ENCODE data around the gene NFX1. TPM values are rescaled to one million over a fixed set of nuclear protein-coding genes. Genes with fewer than 3 reads are reported as not detected.
A peak's percentile ranks its signal among the peaks of the same experiment; 100 is the strongest.
"Not testable (repeated sequence)": the region's sequence is repeated elsewhere in the genome, so short reads cannot be mapped to it uniquely, and the experiment has no call there.

Gene NFX1
- total RNA-seq, 1 experiment from 2014 or later, result 23.4 TPM

DNA sequence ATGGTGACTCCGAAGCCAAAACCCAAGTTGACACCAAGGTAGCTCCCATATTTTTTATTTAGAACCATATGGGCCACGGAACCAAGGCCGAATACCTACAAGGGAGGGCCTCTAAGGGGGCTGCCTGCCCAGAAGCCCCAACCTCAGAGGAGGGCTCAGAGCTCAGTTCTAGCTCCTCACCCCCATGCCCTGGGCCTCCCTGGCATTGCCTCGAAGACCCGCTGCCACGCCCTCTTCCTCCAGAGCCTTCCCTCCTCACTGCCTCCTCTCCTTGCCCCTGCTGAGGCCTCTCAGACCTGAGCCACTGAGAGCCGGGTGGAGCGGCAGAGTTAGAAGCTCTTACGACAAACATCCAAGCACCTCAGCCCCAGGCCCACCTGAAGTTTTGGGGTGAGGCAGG lies 96.7 kb downstream of the NFX1 start:
- DNase-seq (ENCODE audit: low read depth), result not testable (repeated sequence)

DNA sequence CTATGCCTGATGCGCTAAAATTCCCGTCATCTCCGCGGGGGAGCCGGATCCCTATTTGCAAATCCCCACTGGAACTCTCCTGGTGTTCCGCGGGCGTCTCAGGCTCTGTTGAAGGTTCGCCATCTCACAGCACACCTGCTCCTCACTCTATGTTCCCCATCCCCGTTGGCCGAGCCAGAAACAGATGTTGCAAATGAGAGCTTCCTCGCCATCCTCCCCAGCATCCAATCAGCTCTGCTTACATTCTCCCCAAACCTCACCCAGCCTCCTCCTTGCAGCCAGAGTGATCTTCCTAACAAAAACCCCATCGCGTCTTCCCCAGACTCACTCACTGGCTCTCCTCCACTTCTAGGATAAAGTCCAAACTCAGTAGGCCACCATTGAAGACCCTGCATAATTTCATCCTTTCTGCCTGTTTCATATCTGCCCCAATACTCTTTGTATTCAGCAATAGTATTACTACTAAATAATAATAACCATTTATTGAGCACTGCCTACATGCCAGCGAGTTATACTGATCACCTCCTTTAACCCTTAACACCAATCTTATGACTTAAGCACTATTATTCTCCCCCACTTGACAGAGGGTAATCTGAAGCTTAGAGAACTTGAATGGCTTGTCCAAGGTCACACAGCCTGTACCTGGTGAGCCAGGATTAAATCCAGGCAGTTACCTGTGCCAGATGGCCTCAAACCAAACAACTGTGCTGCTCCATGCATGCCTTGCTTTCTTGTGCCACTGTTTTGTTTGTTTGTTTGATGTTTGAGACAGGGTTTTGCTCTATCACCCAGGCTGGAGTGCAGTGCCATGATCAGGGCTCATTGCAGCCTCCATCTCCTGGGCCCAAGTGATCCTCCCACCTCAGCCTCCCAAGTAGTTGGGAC lies 98.0 kb downstream of the NFX1 start:
- DNase-seq (ENCODE audit: low read depth), result no peak

DNA sequence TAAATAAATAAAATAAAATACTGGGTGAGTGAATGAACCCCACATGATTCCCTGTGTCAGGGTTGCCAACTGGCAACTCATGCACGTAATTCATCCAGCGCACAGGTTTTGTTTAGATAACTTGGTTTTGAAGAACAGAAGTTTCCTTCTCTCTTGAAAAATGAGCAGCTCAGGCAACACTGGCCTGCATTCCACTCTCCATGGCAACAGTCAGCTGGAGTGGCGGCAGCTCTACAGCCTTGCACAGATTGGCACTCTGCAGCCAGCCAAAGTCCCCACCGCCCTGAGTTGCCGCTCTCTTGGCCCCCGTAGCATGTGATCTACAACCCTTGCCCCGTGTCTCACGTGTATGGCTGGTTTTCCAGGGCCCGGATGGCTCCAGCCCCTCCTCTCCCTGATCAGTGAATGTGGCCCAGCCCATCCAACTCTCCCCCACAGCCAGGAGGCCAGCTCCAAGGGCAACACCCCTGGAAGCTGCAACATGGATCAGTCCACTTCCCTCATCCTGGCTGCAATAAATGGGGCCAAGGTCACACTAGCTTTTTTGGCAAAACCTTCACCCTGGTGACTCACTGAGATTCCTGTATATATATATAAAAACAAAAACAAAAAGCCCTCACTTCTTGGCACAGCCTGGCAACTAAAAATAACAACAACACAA lies 100.9 kb downstream of the NFX1 start:
- DNase-seq (ENCODE audit: low read depth), result peak; percentile 98

DNA sequence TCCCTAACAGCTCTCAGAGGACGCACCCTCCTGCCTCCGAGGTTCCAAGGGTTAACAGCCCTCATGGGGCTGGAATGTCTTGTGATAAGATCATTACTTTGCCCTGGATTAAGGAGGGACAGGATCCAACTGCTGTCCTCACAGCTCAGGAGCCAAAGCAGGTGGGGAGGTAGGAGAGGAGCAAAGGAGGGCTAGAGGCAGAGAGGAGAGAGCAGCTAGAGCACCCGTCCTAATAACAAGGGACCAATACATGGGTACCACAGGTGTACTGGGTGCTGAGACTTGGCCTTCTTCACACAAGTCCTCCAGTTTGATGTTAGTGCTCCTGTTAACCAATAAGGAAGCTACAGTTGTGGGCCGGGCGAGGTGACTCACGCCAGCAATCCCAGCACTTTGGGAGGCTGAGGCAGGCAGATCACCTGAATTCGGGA lies 102.3 kb downstream of the NFX1 start:
- DNase-seq (ENCODE audit: low read depth), result not testable (repeated sequence)

DNA sequence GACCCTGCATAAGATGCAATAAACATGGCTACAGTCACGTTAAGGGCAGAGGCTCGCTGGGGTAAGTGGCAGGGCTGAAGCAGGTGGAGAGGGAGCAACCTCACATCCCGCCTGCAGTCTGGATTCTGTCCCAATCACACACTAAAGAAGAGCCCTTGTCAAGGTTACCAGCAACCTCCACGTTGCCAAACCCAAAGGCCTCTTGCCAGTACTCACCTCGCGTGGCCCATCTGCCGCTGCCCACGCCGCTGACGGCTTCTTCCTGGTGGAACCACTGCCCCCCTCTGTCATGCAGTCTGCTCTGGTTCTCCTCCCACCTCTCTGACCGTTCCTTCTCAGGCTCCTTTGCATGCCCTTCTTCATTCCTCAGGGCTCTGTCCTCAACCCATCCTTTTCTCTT lies 103.3 kb downstream of the NFX1 start:
- DNase-seq (ENCODE audit: low read depth), result no peak

DNA sequence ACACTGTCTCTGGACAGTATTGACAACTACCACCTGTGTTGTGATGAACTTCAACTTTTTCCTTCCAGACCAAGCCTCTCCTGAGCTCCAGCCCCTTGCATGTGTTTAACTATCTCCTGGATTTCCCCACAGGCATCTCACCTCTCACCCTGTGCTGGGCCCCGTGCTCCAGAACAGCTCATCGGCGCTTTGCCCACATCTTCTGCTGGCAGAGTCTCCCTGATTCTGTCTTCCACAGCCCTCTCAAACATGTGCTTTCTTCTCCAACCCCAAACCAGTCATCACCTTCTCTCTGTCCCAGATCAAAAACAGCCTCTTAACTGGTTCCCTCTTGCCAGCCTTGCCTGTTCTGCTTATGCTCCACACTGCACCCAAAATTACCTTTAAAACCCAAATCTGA lies 103.7 kb downstream of the NFX1 start:
- DNase-seq (ENCODE audit: low read depth), result not testable (repeated sequence)

DNA sequence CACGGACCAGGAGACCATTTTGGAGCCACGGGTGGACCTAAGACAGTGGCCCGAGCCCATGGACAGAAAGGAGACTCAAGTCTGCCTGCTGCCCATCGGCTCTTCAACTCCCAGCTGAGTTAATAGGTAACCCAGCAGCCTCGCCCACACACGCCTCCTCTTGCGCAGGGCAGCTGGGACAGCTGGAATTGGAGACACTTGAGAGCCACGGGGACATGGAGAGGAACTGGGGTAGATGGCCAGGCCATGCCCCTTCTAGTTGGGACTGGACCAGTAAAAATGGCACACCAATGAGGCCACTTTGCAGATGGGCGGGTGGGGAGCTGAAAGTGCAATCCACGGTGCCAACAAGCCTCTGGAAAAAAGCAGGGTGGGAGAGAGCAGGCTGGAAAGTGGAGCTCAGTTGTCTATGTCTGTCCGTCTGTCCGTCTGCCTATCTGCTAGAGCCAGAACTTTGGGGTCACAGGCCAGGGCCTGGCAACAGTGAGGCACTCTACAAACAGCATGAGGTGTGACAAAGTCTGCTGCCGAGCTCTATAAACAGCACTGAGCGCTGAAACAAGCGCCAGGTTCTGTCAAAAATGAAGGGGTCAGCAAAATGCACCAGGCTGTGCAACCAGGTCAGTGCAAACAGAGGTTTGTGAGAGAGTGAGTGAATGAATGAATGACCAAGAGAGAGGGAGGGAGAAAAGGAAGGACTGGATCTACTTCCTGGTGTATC lies 105.0 kb downstream of the NFX1 start:
- DNase-seq (ENCODE audit: low read depth), result not testable (repeated sequence)

DNA sequence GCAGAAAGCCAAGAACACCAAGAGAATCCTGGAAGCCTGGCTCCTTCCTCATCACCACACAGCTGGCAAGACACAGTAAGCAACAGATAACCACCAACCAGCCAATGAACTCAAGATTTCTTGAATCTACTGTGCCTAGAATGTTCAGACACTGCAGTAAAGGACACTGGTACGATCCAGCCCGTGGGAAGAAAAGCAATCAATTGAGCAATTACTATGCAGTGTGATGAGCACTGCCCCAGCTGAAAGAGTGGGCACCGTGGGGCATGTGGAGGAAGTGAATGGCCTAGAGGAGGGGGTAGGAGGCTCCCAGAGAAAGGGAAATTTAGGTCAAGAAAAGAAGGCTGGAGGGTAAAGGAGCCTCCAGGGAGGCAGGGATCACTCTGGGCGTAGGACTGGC lies 107.5 kb downstream of the NFX1 start:
- not testable (repeated sequence) for DNase-seq (ENCODE audit: low read depth)

DNA sequence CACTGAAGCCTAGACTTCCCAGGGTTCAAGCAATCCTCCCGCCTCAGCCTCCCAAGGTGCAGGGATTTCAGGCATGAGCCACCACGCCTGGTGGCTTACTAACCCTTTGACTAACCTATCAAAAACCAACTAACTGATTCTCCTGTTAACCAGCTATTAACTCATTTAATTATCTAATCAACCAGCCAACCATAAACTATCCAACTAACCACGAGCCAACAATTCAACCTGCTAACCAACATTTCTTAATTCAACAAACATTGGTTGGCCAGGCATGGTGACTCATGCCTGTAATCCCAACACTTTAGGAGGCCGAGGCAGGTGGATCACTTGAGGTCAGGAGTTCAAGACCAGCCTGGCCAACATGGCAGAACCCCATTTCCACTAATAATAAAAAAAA lies 108.7 kb downstream of the NFX1 start:
- DNase-seq (ENCODE audit: low read depth), result not testable (repeated sequence)

DNA sequence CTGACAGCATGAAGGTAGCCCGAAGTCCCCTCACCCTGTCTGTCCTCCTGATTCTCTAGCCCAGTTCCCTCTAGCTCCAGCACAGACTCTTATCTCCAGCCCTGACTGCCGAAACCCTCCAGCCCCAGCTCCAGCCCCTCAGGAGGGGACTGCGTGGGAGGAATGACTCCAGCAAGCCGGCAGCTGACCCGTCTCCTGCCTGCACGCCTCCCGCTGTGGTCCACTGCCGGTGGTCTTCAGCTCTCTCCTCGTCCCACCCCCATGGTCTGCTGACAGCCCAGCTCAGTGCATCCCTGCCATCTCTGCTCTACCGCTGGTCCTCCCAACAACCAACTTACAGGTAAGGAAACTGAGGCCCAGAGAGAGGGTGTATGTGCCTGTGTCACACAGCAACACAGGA lies 111.5 kb downstream of the NFX1 start:
- not testable (repeated sequence) for DNase-seq (ENCODE audit: low read depth)

DNA sequence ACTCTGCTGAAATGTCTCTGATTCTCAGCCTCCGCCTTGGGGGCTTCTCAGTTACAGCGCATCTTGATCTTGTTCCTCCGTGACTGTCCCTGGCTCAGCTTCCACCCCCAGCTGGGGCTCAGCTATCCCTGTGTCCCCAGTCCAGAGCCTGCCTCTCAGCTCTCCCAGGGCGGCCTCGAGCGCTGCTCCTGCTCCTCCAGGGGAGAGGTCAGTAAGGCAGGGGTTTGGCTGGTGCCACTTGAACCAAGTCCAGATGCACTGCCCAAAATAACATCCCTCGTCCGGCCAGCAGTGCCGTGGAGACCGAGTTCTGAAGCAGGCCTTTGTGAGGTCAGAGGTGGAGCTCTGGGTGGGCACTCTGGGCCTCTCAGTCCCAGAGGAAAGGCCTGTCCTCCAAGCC lies 112.1 kb downstream of the NFX1 start, which contains the start of gene AQP7:
AQP7 (minus strand) TSS at position 198 of the 400 bp plus-strand sequence. CDS start 1,306 bp downstream, outside the sequence.
- not testable (repeated sequence) for DNase-seq (ENCODE audit: low read depth)

DNA sequence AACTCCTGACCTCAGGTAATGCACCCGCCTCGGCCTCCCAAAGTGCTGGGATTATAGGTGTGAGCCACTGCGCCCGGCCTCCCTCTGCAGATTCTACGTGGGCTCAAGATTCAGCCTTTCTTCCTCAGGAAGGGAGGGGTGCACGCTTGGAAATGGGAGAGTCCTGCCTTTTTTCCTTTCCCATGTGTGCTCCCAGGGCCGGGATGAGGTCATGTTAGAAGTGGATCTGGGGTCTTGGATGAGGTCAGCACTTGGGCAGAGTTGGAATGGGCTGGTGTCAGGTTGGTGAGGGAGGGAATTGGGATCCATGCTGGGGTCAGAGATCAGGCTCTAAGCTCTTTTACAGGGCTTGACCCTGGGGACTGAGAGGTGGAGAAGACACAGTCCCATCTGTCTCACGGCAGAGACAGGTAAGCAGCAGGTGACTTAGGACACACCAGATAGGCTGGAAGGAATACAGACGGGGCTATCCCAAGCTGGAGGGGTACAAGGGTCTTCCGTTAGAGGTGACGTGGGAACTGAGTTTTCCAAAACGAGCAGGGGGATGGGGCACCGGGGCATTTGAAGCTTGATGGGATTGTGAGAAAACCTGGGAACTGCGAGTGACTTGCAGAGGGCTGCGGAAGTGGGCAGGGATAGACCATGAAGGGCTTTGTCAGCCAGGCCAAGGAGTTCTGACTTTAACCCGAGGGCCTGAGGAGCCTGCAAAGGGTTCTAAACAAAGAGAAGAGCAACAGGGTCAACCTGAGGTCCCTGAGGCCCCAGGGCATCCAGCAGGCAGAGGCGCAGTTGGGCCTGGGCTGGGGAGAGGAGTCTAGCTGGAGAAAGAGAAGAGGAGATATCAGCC lies 113.8 kb downstream of the NFX1 start:
- DNase-seq (ENCODE audit: low read depth), result no peak

DNA sequence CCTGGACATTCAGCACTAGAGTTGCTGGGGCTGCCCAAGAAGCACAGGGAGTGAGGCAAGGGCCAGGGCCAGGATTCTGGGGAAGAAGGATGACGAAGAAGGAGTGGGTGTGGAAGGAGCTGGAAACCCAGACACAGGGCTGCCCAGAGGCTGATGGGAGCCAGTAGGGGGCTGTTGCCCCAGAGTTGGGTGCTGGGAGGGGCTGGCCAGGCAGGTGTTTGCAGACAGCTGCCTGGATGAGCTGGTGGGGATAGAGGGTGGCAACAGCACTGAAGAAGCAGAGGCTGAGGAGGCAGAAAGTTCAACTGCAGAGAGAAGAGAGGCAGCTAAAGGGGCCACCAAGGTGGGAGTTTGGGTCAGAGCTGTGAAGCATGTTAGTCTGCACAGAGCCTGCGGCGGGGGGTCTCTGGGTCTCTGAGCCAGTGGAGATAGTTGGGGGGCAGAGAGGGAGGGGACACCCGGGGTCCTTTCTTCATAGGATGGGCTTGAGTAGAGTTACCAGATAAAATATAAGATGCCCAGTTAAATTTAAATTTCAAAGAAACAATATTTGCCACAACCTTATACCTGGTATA lies 114.6 kb downstream of the NFX1 start:
- no peak for DNase-seq (ENCODE audit: low read depth)

DNA sequence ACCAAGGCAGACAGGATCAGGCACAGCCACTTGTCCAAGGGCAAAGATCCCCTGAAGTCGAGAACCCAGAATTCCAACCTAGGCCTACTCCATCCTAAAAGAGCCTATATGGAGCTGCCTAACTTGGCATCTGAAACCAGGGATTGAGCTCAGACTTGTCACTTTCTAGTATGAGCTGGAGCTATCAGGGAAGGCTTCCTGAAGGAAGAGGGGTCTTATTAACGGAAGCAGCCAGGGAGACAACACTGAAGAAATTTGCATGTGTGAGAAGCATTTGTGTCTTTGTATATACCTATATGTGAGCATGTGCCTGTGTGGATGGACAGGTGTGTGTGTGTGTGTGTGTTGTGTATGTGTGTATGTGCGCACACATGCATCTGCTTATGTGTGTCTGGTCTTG lies 116.7 kb downstream of the NFX1 start:
- DNase-seq (ENCODE audit: low read depth), result no peak

DNA sequence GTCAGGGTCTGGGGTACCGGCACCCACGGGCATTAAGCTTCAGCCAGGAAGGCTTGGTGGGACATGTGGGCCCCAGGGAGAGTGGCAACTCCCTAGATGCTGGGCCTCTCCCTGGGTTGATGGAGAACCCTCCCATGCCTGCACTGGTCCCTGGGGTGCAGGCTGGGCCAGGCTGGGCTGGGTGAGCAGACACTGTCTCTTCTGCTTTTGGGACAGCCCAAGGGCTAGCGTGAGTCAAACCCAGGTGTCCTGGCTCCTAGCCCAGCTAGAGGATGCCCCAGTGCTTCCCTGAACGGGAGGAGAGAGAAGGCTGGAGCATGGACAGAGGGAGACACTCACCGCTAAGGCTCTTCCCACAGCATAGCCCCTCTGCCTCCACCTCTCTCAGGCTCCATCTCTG lies 117.8 kb downstream of the NFX1 start:
- DNase-seq (ENCODE audit: low read depth), result no peak

DNA sequence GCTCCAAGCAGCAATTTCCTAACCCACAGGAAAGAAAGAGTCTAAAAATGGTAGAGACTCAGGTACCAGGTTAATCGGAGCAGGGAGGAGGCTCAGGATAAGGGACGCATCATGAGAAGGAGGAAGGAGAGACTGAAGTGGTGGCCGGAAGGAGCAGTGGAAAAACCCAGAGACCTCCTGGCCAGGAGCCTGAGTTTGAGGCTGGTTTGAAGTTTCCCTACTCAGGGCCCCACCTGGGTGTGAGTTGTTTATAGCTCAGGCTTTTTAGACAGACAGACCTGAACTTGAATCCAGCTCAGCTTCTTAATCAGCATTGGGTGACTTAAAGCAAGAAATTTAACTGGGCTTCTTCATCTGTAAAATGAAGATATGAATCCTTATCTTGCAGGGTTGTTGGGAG lies 124.0 kb downstream of the NFX1 start:
- DNase-seq (ENCODE audit: low read depth), result no peak

DNA sequence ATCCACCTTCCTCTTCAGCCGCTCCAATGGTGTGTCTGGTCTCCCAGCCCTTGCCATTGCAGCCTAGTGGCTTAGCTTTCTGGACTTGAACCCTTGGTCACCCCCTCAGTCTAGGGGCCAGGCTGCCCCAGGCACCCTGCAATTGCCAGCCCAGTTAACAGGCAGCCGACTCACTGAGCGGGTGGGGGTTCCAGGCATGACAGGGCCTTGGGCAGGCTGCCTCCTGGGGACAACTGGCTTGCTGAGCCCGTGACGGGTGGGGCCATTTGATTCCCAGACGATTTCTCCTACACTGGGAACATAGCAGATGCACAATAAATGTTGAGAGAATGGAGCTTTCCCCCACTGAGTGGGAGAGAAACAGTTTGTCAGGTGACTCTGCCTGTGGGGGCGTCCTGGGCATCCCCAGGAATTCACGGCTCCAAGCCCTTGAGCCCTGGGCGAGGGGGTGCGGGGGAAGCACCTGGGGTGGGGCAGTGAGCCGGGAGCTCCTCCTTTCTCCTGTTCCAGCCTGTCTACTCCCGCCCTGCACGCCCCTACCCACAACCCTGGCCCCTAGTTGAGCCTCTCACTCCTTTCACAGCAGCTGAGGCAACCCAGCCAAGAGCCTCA lies 124.7 kb downstream of the NFX1 start:
- no peak for DNase-seq (ENCODE audit: low read depth)

DNA sequence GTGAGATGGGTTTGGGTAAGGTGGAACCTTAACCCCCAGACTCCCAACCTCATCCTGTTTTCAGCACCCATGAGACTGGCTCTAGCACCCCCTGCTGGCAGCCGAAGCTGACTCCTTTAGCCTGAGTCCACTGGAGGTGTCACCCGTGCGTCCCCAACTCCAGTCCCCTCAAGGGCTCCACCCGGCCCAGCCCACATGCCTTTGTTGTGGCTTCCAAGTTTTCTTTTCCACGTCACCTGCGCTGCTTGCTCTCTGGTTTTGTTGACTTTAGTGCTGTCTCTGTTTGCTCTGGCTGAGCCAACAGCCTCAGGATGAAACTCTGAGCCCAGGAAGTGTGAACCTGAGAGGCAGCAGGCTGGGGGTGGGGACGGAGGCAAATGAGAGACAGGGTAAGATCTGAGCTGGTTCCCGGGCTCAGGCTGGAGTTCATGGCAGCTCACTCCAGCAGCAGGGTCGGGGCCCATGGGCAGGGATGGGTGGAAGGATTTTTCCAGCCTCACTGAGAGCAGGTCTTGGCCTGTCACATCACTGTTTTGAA lies 125.3 kb downstream of the NFX1 start:
- peak; percentile 29 for DNase-seq (ENCODE audit: low read depth)

DNA sequence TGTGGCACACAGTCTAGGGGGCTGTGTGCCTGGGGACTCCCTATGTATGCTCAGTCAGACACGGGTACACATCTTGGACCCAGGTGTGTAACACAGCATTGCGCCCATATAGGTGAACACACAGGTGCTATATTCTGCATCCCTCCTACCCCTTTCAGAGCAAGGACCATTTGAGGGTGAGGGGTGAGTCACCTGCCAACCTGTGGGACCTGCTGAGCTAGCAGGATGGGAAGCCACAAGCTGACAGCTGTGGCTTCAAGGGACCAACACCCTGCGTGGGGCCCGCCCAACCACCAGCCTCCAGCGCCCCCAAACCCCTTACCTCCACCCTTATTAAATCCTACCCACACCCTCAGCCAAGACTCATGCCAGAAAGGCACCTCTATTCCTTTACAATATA lies 126.7 kb downstream of the NFX1 start:
- DNase-seq (ENCODE audit: low read depth), result no peak

DNA sequence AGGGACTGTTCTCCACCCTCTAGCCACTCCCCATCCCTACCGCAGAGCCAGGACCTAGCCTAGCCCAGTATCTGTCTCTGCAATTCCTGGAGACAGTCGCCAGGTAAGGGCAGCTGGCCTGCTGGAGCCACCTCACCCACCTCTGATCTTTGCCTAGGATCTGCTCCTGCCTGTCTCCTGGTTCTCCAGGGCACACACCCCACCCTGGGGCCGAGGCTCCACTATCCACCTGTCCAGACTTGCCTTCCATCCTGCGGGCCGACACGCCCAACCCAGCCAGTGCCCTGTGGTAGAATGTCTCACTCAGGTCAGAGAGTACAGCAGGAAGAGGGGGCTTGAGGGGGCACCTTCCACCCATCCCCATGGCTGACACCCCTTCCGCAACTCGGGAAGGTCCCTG lies 127.8 kb downstream of the NFX1 start:
- no peak for DNase-seq (ENCODE audit: low read depth)

Measured in LHCN-M2 (cell line).